AG04449 (cell line): ENCODE measurements around the gene CALCR.

Source experiments
- CTCF ChIA-PET: fragments of 350-600 bp; formaldehyde crosslinking; extraction: SDS; loops from one replicate; lab custom pipeline; 2021; ENCODE audit warnings: antibody characterized with exemption; lab: Yijun Ruan, JAX
- POLR2A ChIA-PET: fragments of 400-600, 350-600 bp; formaldehyde crosslinking; extraction: SDS; loops from one replicate; lab custom pipeline; 2020; ENCODE audit warnings: antibody characterized with exemption, inconsistent platforms; lab: Yijun Ruan, JAX
- DNase-seq: peaks from one replicate; pipeline ENCODE4 v3.0.0-alpha.2; 2010; ENCODE audit warnings: low read depth, low spot score
- H3K4me3 ChIP-seq: 2 replicates; pipeline ENCODE4 v1.5.1; 2011; ENCODE audit warnings: low read depth, mild to moderate bottlenecking, control low read depth, low read length
- CTCF ChIP-seq: IDR thresholded peaks from one replicate; pipeline ENCODE4 v1.5.1; 2011; ENCODE audit warnings: mild to moderate bottlenecking, moderate library complexity, low read length, control low read depth, inconsistent platforms; ENCODE audit not compliant: insufficient read depth; ENCODE audit errors: missing control alignments

The CALCR gene

GRCh38 chr7:93475811-93476210 is 98.7 kb downstream of the CALCR start:
- POLR2A ChIA-PET: no interaction called here
- H3K4me3 ChIP-seq: no peak overlapping the region
- CTCF ChIA-PET: no interaction called here
- TF ChIP-seq CTCF: no peak
- no peak for DNase-seq

GRCh38 chr7:93471456-93471855 is 103.1 kb downstream of the CALCR start:
- CTCF ChIA-PET: no interaction called here
- H3K4me3 ChIP-seq: no peak overlapping the region
- TF ChIP-seq CTCF: no peak
- no peak for DNase-seq
- POLR2A ChIA-PET: no interaction called here

- H3K4me3 ChIP-seq: no peak overlapping the region
- no peak for DNase-seq
- CTCF ChIA-PET: no interaction called here
- POLR2A ChIA-PET: no interaction called here
- no peak for TF ChIP-seq CTCF
Observed at GRCh38 chr7:93463764-93464163, 110.8 kb downstream of the CALCR start.

GRCh38 chr7:93461350-93461749 is 113.2 kb downstream of the CALCR start:
- DNase-seq: no peak

GRCh38 chr7:93453262-93453661 is 121.3 kb downstream of the CALCR start:
- CTCF ChIA-PET: interaction anchor here (1.3 to 1.4 kb wide), 2 partner anchors 10 to 207 kb away, joined by 3 to 4 read pairs; no protein-coding TSS in a partner anchor
- H3K4me3 ChIP-seq: no peak overlapping the region
- POLR2A ChIA-PET: interaction anchor here (0.6 kb wide), 1 partner anchor 17 kb away, joined by 3 read pairs; no protein-coding TSS in a partner anchor
- DNase-seq: no peak
- no peak for TF ChIP-seq CTCF

More at GRCh38 chr7:93461350-93461749, 113.2 kb downstream of the CALCR start:
- ChIA-PET POLR2A (no interaction called here), CTCF (no interaction called here)
- no peak overlapping the region for H3K4me3 ChIP-seq
- TF ChIP-seq CTCF: no peak

- TF ChIP-seq CTCF: no peak
- no peak for DNase-seq
- CTCF ChIA-PET: no interaction called here
- POLR2A ChIA-PET: no interaction called here
- H3K4me3 ChIP-seq: no peak overlapping the region
Observed at GRCh38 chr7:93448176-93448575, 126.3 kb downstream of the CALCR start.
